Esophagus muscularis mucosa (tissue), 4 donors: ENCODE data around the gene TAP2. TPM values are rescaled to one million over a fixed set of nuclear protein-coding genes. Genes with fewer than 3 reads are reported as not detected.
A peak's percentile ranks its signal among the peaks of the same experiment; 100 is the strongest.

Source experiments
- DNase-seq: peaks from one replicate; pipeline ENCODE4 v3.0.0-alpha.2; 2017; ENCODE audit errors: extremely low spot score
- H3K27ac ChIP-seq, 4 donors: fragments of 200-600 bp; sonication (generic); replicated peaks in 1 of 4; 1 replicate in 3 of 4; 2 replicates in 1 of 4; pipeline ENCODE4 v1.5.1; 2016 to 2019; ENCODE audit warnings: mild to moderate bottlenecking in 1 of 4
- H3K27me3 ChIP-seq, 4 donors: fragments of 200-600 bp; sonication (generic); one replicate each; pipeline versions ENCODE4 v1.5.1 to v1.6.0; 2016 to 2019
- H3K36me3 ChIP-seq, 4 donors: fragments of 200-600 bp; sonication (generic); one replicate each; pipeline ENCODE4 v1.5.1; 2016 to 2019
- H3K4me1 ChIP-seq, 4 donors: fragments of 200-600 bp; sonication (generic); one replicate each; pipeline ENCODE4 v1.5.1; 2016 to 2019
- H3K4me3 ChIP-seq, 4 donors: fragments of 200-600 bp; sonication (generic); 1 replicate in 2 of 4; 2 replicates in 2 of 4; pipeline ENCODE4 v1.5.1; 2016 to 2019; ENCODE audit warnings: mild to moderate bottlenecking in 4 of 4, moderate library complexity in 1 of 4
- H3K9me3 ChIP-seq, 4 donors: fragments of 200-600 bp; sonication (generic); 1 replicate in 3 of 4; 2 replicates in 1 of 4; pipeline ENCODE4 v1.5.1; 2016 to 2019
- CTCF ChIP-seq, 3 experiments: fragments of 200-600 bp in 2 of 3; fragments of 450-650 bp in 1 of 3; sonication (generic) in 2 of 3; IDR thresholded peaks; one replicate each; pipeline ENCODE4 v1.5.1; 2017 to 2019; ENCODE audit warnings: antibody characterized with exemption in 3 of 3, mild to moderate bottlenecking in 2 of 3, moderate library complexity in 1 of 3
- EP300 ChIP-seq: sonication (generic); formaldehyde crosslinking; IDR thresholded peaks from one replicate; pipeline ENCODE4 v1.6.1; 2017; ENCODE audit warnings: antibody characterized with exemption
- POLR2A ChIP-seq: fragments of 450-650 bp; IDR thresholded peaks from one replicate; pipeline ENCODE4 v1.6.1; 2017; ENCODE audit warnings: antibody characterized with exemption, moderate library complexity, mild to moderate bottlenecking, low read depth
- POLR2AphosphoS5 ChIP-seq, 2 donors: sonication (generic); formaldehyde crosslinking; IDR thresholded peaks; one replicate each; pipeline ENCODE4 v1.6.1; 2017; ENCODE audit warnings: antibody characterized with exemption in 2 of 2
- WGBS: methylation state at CpG from one replicate; pipeline ENCODE4 v1.1.5; 2018; 5-methylcytosine and 5-hydroxymethylcytosine counted together
- intact Hi-C: fragments of 100-400 bp; cut with DNase I; formaldehyde crosslinking; loops from one replicate; pipeline ENCODE4 v1.15.1; 2023
- total RNA-seq, 4 donors: library from RNA; depleted of rRNA; stranded (reverse); fragments of >200 nt; gene quantifications; one replicate each; pipeline versions ENCODE4 v1.1.0 to v1.2.1, GENCODE V29; 2016

The TAP2 gene
- total RNA-seq, 4 donors from 2014 or later = 8.6 to 16.3 (median 13.4) TPM

- Histone ChIP-seq H3K27ac (no peak overlapping the region), H3K27me3 (peaks cover 0 to 66% (median 7%) of the 10 kb centered on the region in 4 donors), H3K4me3 (no peak overlapping the region), H3K36me3 (no peaks in the 10 kb centered on the region), H3K9me3 (peaks cover 0 to 7% (median 2%) of the 10 kb centered on the region in 4 donors), H3K4me1 (peaks cover 0 to 11% (median 9%) of the 10 kb centered on the region in 4 donors)
- WGBS = 94% methylated on average over 3 of the region's 3 CpGs
- no peak for DNase-seq
- TF ChIP-seq POLR2AphosphoS5 (IDR thresholded peaks at IDR 0.05) = no peak
- TF ChIP-seq POLR2A = no peak
- intact Hi-C loops = loop anchor here (10.0 kb wide), 1 partner anchor 95 kb away; no protein-coding TSS in a partner anchor
These were observed 38.8 kb downstream of the TAP2 start for GRCh38 chr6:32799740-32800139.

- intact Hi-C loops = loop anchor here (10.0 kb wide), 1 partner anchor 94 kb away; no protein-coding TSS in a partner anchor
- no peak for DNase-seq
- 90% methylated on average over 3 of the region's 3 CpGs for WGBS
- Histone ChIP-seq H3K36me3 (no peaks in the 10 kb centered on the region), H3K27me3 (peaks cover 0 to 70% (median 7%) of the 10 kb centered on the region in 4 donors), H3K4me1 (peaks cover 0 to 11% (median 9%) of the 10 kb centered on the region in 4 donors), H3K27ac (no peak overlapping the region), H3K9me3 (peaks cover 0 to 7% (median 2%) of the 10 kb centered on the region in 4 donors), H3K4me3 (no peak overlapping the region)
- TF ChIP-seq CTCF (IDR thresholded peaks at IDR 0.05) (no peak), POLR2A (no peak)
These were observed 39.4 kb downstream of the TAP2 start for GRCh38 chr6:32799168-32799567.

- intact Hi-C loops = loop anchor here (2.0 to 10.0 kb wide), 2 partner anchors 92 to 380 kb away; no protein-coding TSS in a partner anchor
- H3K27me3 ChIP-seq = peaks cover 0 to 74% (median 7%) of the 10 kb centered on the region in 4 donors
- H3K4me1 ChIP-seq = peaks cover 0 to 11% (median 9%) of the 10 kb centered on the region in 4 donors
- H3K9me3 ChIP-seq = peaks cover 0 to 7% (median 2%) of the 10 kb centered on the region in 4 donors
- no peak overlapping the region for H3K27ac ChIP-seq
- no peaks in the 10 kb centered on the region for H3K36me3 ChIP-seq
- TF ChIP-seq POLR2AphosphoS5 (IDR thresholded peaks at IDR 0.05) (no peak), CTCF (IDR thresholded peaks at IDR 0.05) (peak; percentile 91 to 95 (median 94))
- DNase-seq = peak; percentile 95
- H3K4me3 ChIP-seq = peak overlapping the region; percentile 5 to 39 (median 24)
- WGBS = 13% methylated on average over 30 of the region's 30 CpGs
These were observed 41.4 kb downstream of the TAP2 start for GRCh38 chr6:32796848-32797776.

GRCh38 chr6:32794510-32794909 is 44.0 kb downstream of the TAP2 start:
- 65% methylated on average over 2 of the region's 2 CpGs for WGBS
- DNase-seq = no peak
- peaks cover 0 to 75% (median 10%) of the 10 kb centered on the region in 4 donors for H3K27me3 ChIP-seq
- peaks cover 0 to 11% (median 9%) of the 10 kb centered on the region in 4 donors for H3K4me1 ChIP-seq
- intact Hi-C loops = loop anchor here (10.0 kb wide), 1 partner anchor 90 kb away; no protein-coding TSS in a partner anchor
- no peak for TF ChIP-seq POLR2AphosphoS5 (IDR thresholded peaks at IDR 0.05)
- no peak for TF ChIP-seq CTCF (IDR thresholded peaks at IDR 0.05)
- TF ChIP-seq POLR2A = no peak
- TF ChIP-seq EP300 = no peak
- H3K36me3 ChIP-seq = no peaks in the 10 kb centered on the region
- H3K4me3 ChIP-seq = no peak overlapping the region
- no peak overlapping the region for H3K27ac ChIP-seq
- peaks cover 0 to 6% (median 2%) of the 10 kb centered on the region in 4 donors for H3K9me3 ChIP-seq

GRCh38 chr6:32792901-32793435 is 45.6 kb downstream of the TAP2 start:
- WGBS = 53% methylated on average over 3 of the region's 3 CpGs
- Histone ChIP-seq H3K4me1 (peaks cover 0 to 11% (median 9%) of the 10 kb centered on the region in 4 donors), H3K4me3 (no peak overlapping the region), H3K36me3 (no peaks in the 10 kb centered on the region), H3K9me3 (no peaks in the 10 kb centered on the region), H3K27ac (no peak overlapping the region), H3K27me3 (peaks cover 0 to 62% (median 10%) of the 10 kb centered on the region in 4 donors)
- intact Hi-C loops = loop anchor here (10.0 kb wide), 1 partner anchor 88 kb away; no protein-coding TSS in a partner anchor
- DNase-seq = no peak
- TF ChIP-seq CTCF (IDR thresholded peaks at IDR 0.05) (no peak), EP300 (no peak), POLR2A (no peak), POLR2AphosphoS5 (IDR thresholded peaks at IDR 0.05) (no peak)
